HG02943 (cell line): ENCODE results near the gene INPP5A.
"Not testable (repeated sequence)": the region's sequence is repeated elsewhere in the genome, so short reads cannot be mapped to it uniquely, and the experiment has no call there.

ENCODE experiments used
- ATAC-seq: cut with Tn5 transposase; IDR thresholded peaks from one replicate; pipeline ENCODE4 v1.9.1; 2021; ENCODE audit warnings: mild to moderate bottlenecking, low read depth, moderate library complexity; ENCODE audit not compliant: unreplicated experiment

INPP5A gene

DNA sequence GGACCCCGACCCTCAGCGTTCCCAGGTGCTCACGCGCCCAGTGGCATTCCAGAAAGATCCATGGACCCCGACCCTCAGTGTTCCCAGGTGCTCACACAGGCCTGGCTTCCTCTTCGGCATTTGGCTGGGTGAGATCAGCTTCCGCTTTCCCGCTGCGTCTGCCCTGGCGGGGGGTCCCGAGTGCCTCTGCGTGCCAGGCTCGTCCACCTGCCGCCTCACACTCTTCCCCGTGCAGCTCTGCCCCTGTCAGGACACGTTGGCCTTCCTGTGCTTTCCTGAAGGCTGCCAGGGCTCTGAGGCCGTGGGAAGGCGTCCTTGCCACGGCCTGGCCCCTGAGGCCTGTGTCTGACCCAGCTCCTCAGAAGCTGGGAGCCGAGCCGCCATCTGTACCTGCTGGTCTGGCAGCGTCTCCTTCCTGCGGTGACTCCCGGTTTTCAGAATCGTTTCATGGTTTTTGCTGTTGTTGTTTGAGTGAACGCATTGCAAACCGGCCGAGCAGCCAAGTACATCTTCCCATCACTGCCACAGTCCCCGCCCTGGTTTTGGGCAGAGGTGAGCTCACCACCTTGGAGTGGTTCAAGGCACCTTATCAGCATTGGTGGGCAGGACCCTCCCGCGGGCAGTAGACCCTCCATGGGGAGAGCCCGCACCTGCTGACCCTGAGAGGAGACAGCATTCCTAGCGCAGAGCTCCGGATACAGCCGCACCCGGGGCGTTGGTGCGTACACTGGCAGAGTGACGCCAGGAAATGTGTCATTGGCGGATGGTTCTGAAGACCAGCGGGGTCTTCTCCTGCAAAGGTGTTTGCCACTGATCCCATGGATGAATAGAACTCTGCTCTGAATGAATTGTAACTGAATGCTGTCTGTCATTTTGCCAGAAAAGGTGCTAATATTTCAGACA is 231.0 kb downstream of the INPP5A start:
- no peak for ATAC-seq

DNA sequence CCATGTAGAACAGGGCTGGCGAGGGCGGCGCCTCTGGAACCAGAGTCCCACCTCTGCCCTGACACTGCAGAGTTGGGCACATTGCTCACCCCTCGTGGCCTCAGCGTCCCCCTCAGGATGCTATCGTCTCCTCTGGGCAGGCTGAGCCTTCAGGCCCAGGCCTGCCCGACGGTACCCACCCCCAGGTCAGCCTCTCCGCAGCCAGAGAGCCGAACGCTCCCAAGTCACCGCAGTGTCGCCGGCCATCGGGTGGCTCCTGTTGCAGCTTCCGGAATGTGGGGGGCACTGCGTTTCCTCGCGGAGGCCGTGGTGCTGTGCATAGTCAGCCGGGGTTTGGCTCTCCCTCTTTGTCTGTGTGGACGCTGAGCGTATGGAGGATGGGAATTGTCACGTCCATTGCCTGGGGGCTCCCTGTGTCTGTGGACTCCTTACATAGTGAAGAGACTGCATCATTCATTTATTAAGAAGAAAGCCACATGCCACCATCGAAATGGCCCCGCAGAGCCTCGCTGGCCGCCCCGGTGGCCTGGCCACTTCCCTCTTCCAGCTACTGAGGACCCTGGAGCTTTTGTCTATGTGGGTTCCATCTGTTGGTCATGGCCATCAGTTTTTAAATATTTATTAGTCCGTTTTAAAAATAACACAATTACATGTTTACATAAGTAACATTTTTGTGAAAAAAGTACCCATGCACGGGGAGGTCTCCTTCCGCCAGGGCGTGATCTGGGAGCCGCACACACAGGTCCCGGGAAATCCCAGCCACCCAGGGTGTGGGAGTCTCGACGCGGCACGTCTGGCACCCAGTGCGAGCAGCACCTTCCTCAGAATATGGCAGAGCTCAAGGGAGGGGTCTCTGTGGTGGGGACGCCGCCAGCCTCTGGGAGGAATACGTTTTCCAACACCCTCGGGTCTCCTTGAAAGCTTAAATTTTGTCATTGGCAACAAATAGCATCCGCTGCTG is 232.8 kb downstream of the INPP5A start:
- no peak for ATAC-seq

DNA sequence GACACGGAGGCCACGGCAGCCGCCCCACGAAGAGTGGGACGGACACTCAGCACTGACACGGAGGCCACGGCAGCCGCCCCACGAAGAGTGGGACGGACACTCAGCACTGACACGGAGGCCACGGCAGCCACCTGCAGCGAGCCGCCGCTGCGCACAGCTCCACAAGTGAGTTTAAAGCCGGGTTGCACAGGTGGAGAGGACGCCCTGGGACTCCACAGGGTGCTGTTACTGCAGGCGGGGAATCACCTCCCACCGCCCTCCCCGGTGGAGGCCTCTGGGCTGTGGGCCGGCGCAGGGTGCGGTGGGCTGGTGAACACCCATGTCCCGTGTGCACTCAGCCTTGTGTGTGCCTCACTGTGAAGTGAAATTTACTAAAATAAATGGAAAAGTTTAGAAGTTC is 235.2 kb downstream of the INPP5A start:
- not testable (repeated sequence) for ATAC-seq

DNA sequence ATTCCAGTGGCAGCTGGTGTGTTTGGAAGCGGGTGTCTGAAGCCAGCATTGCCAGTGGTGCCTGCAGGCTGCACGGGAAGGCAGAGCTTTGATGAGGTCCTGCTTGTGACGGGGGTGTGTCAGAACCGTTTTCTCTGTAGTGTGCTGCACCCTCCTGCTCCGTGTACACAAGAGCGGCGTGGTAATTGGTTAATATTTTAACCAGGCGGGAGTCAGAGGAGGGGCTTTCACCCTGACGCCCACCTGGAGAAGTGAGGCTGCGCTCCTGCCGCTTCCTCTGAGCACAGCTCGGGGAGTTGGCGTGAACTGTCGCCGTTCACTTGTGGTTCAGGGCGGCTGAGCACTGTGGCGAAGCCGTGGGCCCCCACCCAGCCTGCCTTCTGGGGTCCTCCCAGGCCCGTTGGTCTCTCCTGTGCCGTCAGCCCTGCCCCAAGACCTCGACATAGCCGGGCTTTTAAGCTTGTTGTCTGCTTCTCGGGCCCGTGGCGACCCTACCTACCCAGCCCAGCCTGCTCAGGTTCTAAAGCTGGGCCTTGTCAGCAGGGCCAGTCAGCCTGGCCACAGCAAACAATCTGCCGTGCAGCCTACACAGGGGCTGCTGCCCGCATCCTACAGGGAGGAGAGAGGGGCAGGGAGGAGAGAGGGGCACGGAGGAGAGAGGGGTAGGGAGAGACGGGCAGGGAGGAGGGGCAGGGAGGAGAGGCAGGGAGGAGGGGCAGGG is 236.8 kb downstream of the INPP5A start:
- ATAC-seq: no peak

DNA sequence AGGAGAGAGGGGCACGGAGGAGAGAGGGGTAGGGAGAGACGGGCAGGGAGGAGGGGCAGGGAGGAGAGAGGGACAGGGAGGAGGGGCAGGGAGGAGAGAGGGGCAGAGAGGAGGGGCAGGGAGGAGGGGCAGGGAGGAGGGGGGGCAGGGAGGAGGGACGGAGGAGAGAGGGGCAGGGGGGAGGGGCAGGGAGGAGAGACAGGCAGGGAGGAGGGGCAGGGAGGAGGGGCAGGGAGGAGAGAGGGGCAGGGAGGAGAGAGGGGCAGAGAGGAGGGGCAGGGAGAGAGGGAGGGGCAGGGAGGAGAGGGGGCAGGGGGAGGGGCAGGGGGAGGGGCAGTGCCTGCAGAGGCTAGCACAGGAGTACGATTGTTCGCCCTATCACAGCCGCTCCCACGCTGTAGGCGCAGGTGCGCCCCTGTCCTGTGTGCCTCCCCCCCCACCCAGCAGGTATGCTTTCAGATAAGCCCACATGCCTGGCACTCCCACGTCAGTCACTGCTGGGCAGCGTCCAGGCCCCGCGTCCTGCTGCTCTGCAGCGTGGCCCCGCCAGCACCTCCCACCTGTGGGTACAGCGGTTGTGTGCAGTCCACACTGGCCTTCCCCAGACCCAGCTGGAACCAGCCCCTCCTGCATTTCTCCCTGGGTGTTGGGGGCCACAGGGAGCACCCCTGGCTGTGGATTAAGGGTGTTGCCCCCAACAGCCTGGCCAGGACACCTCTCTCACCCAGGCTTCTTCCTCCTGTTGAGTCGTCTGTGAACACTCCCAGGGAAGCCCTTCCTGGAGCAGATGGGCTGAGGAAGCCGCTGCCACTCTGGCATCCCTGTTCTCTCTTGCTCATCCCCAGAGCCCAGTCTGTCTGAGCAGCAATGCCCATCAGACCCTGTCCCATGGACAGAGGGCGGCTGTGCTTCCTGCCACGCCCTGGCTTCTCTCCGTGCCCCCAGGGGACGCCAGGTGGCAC is 237.6 kb downstream of the INPP5A start:
- no peak for ATAC-seq

DNA sequence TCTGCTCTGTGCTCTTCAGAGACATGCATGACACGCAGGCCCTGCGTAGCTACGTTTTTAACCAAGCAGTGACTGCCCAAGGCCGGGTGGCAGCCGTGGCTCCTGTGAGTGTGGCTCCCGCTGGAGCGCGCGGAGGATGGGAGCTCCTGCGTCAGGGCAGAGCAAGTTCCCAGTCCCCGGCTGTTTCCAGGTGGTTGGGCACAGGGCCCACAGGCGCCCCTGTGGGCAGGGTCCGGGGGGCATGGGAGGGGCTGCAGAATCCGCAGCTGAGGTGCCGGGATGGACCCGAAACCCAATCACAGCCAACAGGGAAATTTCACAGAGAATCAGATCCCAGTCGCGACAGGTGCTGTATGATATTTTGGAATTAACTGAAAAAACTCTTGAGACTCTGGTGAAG is 238.6 kb downstream of the INPP5A start:
- no peak for ATAC-seq

DNA sequence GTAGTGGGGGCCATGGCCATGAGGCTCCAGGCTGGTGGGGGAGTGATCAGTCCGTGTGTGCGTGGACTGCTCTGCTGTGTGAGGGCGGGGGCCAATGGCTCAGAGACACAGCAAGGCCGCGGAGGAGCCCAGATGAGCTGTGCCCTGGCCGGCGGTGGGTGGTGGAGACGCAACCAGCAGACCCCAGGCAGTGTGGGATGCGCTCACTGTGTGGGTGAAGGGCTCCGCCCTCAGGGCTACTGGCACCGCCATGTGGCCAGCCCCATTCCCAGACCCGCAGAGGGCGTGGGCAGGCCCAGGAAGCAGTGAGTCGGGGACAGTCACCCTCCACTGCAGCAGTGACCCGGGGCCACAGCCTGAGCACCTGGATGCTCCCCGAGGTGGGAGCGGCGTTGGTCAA is 239.2 kb downstream of the INPP5A start:
- no peak for ATAC-seq

DNA sequence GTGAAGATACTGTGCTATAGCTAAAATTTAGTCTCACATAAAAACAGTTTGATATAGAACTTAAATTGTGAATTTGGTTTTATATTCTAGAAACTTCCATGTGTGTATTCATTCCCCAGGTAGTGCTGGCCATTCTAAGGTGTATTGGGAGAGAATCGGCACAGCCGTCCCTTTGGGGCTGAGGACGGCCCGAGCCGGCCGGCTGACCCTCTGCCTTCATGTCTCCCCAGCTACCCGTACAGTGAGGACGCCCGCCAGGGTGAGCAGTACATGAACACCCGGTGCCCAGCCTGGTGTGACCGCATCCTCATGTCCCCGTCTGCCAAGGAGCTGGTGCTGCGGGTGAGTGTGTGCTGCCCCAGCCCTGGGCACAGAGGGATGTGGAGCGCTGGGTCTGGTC is 239.9 kb downstream of the INPP5A start:
- no peak for ATAC-seq

DNA sequence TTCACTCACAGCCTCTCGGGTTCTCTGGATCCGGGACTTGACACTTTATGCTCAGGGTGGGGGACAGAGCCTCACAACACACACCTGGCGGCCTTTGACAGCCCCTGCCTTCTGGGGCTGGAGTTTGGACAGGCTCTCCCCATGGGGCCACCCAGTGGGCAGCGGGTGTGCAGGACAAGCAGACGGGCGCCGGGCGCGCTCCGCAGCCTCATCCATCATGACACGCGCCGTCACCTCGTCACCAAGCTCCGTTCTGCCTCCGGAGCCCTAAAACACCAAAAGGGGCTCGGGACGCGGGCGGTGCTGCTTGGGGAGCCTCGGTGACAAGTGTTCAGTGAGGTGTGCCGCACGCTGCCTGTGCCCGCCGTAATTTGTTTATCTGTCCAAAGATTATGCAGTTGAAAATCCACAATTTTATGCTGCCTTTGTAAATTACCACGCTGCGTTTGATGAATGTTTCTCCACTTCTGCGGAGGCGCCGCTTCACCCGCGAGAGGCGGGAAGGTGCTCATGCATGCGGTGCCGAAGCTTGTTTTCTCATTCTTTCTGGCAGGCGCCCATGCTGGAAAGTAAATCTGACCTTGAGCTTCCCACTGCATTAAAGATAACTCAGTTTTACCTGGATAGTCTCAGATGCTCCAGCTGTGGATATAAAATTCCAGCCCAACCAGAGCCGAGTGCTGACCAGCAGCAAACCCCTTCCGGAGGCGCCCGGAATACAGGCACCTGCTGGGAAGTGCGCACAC is 242.1 kb downstream of the INPP5A start:
- no peak for ATAC-seq

DNA sequence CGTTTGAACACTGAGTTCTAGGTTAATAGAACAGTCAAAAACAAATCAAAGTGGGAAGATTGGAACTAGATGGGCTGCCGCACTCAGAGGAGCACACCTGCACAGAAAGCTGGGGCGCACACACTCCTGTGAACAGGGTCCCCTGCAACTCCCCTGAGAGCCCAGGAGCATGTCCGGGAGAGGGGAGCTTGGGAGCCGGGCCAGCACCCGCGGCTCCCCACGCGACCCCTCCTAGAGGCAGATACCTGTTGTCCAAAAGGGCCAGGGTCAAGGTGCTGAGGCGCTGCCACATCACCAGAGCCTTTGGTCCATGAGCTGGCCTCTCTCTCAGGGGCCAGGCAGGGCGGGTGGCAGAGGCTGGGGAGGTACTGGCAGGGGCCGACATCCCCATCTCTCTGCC is 242.8 kb downstream of the INPP5A start:
- ATAC-seq: no peak

DNA sequence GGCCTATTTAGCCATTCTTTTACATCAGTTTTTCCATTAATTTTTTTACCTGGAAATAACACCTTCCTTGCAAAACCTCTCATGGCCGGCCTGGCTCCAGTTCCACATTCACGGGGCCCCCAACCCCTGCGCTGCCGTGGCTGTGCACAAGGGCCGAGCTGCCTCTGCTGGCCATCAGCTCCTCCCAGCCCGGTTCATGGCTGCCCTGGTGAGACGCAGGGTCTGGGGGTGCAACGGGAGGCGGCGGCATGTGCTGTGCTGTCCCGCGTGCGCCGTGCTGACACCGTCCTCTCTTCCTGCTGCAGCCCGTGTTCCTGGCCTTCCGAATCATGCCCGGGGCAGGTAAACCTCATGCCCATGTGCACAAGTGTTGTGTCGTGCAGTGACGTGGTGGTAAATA is 244.0 kb downstream of the INPP5A start:
- no peak for ATAC-seq

DNA sequence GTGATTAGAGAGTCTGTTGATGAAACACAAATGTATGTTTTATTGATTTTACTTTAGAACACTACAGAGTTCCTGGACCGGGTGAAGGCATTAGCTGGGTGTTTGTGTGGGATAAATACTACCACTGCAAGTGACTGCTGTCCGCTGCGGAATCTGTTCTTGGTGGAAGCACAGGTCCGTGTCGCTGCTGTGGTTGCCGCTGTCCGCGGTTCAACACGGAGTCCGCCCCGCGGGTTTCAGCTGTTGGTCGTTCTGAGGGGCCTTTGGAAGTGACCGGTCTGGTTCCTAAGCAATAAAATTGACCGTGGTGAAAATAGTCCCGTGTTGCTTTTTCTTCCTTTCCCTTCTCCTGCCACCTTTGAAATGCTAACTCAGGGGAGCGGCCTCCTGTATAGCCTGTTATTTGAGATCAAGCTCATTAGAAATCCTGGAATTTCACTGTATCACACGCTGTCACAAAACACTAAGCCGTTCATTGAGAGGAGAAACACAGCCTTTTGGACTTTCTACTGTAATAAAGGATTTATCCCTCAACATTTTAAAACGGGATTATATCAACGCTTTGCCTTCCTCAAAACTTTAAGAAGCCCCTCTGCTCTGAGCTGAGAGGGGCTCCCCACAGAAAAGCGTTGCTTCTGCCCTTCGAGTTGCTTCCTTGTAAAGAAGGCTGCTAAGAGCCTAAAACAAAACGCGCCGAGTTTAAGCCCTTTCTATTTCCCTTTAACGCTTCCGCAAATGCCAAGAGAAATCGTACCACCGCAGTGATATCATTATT is 245.8 kb downstream of the INPP5A start:
- ATAC-seq: no peak

DNA sequence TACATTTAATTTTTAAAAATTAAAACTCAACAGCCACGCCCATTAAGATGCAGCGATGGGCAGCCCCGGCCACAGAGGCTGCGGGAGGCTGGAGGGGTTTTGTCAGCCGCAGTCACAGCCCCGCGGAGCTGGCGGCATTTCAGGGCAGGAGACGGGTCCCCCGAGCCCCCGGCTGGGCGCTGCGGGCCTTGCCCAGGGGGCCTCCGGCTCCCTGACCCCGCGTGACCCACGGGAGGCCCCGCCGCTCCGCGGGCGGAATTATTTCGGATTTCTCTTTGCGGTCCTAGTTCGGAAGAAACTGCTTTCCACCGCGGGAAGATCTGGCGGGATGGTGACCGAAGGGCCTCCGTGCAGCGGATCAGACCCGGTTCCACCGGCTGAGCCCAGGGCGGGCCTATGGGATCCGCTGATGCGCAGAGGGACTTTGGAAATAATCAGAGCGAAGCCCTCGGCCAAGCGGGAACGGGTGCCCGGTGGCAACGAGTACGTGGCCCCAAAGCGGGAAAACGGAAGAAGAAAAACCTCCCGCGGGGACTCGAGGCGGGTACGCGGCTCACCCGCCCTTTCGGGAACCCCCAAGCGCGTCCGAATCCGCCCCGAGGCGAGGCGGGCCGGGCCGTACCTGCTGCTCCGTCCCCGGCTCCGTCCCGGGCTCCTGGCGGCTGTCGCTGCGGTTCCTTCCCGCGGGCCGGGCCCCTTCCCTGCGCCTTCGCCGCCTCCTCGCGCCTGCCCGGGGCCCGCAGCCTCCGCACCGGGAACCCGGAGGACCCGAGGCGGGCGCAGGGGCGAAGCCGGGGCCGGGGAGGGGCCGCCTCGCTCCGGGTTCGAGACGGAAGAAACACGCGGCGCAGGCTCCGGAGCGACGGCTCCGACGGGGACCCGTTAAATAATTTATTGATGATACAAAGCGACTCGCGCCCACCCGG is 246.6 kb downstream of the INPP5A start:
- ATAC-seq: no peak

DNA sequence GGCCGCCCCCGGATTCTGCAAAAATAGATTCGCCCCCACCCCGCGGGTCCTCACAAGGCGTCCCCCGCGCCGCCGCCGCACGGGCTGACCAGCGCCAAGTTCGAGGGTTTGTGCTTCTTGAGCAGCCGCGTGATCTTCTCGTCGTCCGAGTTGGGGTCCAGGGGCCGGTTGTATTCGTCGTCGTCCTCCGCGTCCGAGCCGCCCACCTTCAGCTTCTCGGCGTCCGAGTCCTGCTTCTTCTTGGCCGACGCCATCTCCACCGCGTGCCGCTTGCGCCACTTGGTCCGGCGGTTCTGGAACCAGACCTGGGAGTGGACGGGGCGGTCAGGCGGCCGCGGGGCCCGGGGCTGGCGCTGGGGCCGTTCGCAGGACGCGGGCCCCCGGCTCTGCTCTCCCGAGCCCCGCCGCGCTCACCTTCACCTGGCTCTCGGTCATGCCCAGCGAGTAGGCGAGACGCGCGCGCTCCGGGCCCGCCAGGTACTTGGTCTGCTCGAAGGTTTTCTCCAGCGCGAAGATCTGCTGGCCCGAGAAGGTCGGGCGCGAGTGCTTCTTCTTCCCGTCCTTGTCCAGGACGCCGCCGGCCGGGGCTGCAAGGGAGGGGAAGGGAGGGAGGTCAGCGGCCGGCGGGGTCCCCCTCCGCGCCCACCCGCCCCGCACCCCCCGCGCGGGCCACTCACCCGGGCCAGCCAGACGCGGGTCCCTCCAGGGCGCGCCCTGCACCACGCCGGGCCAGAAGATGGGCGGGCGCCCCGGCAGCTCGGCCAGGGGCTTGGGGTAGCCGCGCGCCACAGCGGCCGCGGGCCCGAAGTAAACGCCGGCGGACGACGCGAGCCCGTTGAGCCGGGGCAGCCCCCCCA is 247.5 kb downstream of the INPP5A start:
- no peak for ATAC-seq

DNA sequence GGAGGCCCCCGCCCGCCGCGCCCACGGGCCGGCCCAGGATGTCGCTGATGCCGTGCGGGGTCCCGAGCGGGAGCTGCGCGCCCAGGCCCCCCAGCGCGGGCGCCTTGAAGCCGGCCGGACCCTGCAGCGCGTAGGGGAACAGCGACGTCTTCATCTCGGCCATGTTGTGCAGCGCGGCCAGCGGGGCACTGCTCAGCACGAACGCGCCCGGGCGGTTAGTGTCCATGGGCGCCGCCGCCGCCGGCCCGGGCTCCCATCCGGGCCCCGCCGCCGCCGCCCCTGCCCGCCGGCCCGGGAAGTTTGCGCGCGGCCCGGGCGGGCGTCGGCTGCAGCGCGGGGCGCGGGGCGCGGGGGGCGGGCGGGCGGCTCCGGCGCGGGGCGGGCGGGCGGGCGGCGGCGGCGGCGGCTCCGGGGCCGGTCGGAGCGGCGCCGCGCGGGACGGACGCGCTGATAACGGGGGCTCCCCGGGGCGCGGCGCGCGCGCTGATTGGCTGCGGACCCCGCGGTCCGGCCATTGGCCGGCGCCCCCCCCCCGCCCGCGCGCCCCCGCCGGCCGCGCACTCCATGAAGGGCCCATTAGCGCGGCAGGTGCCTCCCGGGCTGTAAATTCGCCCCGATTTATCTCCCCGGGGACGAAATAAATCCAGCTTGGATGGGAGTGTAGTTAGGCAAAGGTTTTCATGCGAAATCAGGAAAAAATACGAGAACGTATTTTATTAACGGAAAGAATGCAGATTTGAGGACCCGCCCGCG is 248.3 kb downstream of the INPP5A start, which contains the start of gene NKX6-2:
Gene NKX6-2, minus strand, starts transcription at position 425 of the 753 bp plus-strand sequence. Its CDS starts 199 bp downstream, at position 226.
- no peak for ATAC-seq
